ENCODE data around the gene DNAJC13.
"Not testable (repeated sequence)": the region's sequence is repeated elsewhere in the genome, so short reads cannot be mapped to it uniquely, and the experiment has no call there.

The DNAJC13 gene, protein sequence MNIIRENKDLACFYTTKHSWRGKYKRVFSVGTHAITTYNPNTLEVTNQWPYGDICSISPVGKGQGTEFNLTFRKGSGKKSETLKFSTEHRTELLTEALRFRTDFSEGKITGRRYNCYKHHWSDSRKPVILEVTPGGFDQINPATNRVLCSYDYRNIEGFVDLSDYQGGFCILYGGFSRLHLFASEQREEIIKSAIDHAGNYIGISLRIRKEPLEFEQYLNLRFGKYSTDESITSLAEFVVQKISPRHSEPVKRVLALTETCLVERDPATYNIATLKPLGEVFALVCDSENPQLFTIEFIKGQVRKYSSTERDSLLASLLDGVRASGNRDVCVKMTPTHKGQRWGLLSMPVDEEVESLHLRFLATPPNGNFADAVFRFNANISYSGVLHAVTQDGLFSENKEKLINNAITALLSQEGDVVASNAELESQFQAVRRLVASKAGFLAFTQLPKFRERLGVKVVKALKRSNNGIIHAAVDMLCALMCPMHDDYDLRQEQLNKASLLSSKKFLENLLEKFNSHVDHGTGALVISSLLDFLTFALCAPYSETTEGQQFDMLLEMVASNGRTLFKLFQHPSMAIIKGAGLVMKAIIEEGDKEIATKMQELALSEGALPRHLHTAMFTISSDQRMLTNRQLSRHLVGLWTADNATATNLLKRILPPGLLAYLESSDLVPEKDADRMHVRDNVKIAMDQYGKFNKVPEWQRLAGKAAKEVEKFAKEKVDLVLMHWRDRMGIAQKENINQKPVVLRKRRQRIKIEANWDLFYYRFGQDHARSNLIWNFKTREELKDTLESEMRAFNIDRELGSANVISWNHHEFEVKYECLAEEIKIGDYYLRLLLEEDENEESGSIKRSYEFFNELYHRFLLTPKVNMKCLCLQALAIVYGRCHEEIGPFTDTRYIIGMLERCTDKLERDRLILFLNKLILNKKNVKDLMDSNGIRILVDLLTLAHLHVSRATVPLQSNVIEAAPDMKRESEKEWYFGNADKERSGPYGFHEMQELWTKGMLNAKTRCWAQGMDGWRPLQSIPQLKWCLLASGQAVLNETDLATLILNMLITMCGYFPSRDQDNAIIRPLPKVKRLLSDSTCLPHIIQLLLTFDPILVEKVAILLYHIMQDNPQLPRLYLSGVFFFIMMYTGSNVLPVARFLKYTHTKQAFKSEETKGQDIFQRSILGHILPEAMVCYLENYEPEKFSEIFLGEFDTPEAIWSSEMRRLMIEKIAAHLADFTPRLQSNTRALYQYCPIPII (N-terminal part only)

DNA sequence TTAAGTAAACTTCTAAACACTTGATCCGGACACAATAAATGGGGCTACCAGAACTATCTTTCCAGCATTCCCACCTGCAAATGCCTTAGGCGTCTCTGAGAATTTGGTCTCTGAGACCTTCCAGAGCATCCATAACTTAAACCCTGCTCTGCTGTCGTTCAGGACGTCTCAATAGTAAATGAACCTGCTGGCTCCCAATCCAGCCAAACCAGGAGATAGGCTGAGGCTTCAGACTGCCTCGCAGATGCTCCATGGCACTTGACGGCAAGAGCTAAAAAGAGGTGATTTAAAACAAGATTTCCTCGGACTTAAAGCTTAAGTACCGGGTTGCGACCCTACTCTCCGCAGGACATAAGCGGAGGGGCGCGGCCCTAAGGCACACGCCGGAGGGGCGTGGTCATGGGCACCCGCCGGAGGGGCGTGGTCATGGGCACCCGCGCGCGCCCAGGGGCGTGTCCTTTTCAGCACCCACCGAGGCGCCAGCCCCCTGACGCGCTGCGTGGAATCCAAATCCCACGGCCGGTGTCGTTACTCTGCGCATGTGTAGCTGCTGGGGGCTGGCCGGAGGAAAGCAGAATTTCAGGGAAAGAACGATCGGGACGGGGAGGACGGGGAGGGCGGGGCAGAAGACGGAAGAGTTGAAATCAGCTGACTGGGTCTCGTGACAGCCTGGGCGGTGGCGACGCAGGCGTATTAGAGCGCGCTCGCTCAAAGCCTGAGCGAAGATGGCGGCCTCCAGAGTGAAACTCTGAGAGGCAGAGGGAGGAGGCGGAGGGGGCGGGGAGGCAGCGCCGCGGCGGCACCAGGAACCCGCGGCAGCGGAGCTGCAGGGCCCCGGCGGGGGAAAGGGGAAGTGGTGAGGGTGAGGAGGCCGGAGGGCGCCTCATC is at the start of gene DNAJC13:
DNAJC13 (plus strand) TSS at position 696 of the 888 bp plus-strand sequence. CDS start 17,049 bp downstream, outside the sequence.
- peak; percentile 85 for DNase-seq

DNA sequence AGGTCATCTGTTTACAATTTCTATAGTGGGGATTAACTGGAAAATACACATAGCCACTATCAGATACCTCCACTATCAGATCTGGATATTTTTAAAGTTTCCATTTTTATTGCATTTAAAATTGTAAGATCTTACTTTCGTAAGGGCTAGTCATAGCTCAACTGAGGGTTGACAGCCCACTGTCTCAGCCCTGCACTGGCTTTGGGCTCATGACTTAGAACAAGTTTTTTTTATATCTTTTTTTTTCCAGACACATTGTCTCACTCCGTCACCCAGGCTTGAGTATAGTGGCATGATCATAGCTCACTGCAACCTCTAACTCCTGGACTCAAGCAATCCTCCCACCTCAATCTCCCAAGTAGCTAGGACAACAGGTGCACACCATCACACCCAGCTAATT is 48.8 kb upstream of the DNAJC13 start:
- no peak for DNase-seq

DNA sequence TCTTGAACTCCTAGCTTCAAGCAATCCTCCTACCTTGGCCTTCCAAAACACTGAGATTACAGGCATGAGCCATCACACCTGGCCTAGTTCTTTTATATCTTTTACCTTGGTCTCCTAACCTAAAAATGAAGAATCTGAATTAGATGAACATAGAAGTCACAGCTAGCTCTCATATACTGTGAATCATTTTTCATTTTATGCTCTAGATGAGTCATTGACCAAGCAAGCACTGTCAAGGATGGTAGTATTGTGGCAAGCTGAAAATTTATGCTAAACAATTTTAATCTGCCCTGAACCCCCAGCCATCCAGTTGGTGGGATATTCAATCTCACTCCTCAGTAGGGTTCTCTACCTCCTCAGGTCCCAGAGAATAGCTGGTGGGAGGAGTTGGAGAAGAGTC is 48.3 kb upstream of the DNAJC13 start:
- DNase-seq = no peak

DNA sequence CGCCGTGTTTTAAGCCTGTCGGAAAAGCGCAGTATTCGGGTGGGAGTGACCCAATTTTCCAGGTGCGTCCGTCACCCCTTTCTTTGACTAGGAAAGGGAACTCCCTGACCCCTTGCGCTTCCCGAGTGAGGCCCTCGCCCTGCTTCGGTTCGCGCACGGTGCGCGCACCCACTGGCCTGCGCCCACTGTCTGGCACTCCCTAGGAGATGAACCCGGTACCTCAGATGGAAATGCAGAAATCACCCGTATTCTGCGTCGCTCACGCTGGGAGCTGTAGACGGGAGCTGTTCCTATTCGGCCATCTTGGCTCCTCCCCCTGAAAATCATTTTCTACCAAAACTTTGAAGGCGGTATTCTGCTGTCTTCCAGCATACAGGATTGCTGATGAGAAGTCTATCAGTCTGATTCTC is 40.4 kb upstream of the DNAJC13 start:
- not testable (repeated sequence) for DNase-seq

DNA sequence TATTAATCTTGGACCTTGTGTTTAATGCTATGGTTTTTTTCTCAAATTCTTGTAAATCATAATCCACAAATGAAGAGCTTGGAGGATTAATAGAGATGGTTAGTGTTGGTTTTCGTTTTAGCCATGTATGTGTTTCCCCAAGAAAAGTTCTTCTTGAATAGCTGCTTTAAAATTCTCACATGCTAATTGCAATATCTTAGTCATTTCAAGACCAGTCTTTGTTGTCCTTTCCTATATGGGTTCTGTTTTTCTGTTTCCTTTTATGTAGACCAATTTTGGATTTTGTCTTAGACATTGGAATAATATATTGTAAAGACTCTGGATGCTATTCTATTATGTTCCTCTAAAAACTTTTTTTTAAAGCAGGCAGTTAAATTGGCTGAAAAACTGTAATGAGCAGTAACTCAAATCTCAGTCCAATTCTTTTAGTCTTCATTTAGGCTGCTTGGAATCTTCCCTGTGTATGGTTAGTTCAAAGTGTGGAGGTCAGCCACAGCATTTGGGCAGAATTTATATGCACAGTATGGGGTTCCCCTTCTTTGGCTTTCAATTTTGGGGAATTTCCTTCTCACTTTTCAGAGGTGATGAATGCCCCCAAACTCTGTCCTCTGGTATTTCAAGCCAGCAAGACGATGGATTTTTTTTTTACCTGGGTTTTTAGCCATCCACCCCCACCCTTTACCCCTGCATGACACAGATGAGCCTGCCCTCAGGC is 39.1 kb upstream of the DNAJC13 start:
- DNase-seq = no peak

DNA sequence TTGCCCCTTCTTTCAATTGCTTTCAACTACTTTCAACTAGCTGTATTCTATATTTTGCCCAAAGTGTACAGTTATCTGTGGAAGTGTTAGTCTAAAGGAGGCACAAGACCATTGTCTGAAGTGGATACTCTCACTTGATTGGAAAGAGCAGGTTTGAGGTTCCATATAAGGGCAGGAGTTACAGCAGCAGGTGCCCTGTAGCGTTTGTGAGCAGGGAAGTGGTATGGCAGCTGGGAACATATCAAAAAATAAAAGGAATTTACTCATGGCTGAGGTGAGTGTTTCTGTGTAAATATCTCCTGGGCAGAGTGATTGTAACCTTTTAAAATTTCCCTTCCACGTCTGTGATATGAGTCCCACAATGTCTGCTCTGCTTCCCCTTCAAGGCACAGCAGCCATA is 38.5 kb upstream of the DNAJC13 start:
- DNase-seq = peak; percentile 37

DNA sequence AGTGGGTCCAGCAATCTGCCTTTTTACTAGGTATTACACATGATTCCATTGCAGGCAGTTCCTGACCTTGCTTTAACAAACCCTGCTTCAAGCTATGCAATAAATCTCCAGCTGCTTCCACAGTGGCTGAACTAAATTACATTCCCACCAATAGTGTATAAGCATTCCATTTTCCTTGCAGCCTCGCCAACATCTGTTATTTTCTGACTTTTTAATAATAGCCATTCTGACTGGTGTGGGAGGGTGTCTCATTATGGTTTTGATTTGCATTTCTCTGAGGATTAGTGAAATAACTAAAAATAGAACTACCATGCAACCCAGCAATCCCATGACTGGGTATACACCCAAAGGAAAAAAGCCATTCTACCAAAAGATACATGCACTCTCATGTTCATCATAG is 36.4 kb upstream of the DNAJC13 start:
- DNase-seq = no peak

DNA sequence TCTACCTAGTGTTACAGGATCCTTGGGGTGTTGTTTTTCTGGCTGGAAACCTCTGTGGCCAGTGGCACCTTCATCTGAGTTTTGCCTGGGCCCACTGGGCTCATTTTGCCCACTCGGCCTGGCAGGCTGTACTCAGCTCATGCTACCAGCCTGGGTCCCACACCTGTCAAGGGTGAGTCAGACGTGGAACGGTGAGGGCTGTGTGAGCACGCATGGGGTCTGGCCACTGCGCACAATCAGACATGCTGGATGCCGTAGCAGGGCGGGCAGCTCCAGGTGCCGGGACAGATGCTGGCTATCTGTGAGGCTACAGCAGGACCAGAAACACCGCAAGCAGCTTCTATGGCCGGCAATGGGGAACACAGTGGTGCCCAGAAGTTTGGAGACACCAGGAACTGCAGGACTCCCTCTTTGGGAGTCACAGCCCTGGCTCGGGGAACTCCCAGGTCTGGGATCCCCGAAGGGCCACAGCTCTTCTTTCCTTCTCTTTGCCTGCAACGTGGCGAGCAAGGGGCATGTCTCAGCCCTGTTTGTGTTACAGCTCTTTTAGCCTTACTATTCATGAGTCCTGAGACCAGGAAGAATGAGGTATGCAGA is 35.9 kb upstream of the DNAJC13 start:
- no peak for DNase-seq

DNA sequence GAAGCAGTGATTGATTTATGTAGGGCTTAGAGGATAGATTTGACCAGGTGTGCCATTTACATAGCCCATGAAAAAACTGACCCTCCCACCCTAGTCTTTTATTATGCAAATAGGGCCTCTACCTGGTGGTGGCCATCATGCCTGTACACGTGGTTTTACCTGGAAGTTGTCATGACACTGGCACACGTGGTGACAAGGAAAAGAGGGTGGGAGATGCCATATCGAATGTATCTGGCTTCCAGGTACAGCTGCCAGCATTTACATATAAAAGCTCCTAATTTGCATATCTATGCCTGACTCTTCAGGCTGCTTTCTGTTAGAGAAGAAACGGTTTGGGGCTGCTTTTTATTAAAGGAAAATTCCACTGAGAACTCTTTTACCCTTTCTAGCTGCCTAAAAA is 35.0 kb upstream of the DNAJC13 start:
- DNase-seq = no peak

DNA sequence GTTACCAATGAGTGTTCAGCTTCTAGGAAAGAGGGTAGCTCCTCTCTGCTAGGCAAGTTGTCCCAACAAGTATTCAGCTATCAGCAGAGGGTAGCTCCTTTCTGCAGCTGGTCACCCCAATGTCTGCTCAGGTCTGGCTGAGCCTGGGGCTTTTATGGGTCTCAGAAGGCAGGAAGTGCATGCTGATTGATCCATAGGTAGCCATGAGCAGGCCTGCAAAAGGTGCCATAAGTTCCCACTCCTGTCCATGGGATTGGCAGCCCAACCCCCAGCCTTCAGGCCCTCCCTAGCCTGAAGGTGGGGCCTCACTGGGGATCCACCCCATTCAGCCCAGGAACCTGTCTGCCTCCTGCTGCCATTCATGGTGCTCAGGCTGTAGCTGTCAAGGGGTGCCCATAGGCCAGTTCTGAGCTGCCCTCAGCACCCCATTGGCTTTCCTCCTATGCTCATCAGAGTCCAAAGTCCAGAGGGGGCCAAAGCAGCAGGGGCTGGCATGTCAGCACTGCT is 34.6 kb upstream of the DNAJC13 start:
- DNase-seq = no peak

DNA sequence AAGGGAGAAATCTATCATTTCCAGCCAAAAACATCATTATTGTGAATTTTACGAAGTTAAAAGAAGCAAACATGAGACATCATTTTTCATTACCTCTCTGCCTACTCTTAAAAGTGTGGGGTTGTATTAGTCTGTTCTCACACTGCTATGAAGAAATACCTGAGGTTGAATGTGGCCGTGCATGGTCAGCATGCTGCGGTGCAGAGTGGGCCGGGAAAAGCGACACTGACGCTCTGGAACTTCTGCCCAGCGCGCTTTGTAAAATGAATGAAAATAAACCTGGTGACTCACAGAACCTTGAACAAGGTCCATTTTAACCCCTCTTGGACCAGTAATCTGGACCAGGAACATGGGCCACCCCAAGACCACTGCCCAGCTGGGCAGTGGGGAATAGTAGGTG is 31.0 kb upstream of the DNAJC13 start:
- no peak for DNase-seq

DNA sequence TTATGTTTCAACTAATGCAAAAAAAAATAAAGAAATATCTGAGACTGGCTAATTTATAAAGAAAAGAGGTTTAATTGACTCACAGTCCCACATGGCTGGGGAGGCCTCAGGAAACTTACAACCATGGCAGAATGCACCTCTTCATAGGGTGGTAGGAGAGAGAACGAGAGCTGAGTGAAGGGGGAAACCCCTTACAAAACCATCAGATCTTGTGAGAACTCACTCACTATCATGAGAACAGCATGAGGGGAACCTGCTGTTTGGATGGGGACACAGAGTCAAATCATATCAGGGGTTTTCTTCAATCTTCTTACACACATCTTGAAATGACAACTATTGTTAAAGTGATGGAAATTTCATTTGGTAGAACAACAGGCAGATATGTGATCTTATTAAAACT is 24.6 kb upstream of the DNAJC13 start:
- not testable (repeated sequence) for DNase-seq

DNA sequence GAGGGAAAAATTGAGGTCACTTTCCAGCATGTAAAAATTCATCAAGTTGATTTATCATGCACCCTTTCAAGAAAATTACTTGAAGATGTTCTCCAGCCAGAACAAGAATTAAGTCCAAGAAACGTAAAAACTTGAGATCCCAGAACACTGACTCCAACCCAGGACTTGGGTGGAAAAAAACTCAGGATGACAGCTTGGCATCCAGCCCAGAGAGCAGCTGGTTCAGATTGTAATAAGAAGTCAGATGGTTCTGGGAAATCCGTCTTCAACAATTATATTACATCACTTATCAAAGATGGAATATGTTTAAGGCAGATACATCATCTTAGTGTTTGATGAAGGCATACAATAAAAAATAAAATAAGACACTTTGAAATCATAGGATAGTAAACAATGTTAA is 23.0 kb upstream of the DNAJC13 start:
- DNase-seq = no peak

DNA sequence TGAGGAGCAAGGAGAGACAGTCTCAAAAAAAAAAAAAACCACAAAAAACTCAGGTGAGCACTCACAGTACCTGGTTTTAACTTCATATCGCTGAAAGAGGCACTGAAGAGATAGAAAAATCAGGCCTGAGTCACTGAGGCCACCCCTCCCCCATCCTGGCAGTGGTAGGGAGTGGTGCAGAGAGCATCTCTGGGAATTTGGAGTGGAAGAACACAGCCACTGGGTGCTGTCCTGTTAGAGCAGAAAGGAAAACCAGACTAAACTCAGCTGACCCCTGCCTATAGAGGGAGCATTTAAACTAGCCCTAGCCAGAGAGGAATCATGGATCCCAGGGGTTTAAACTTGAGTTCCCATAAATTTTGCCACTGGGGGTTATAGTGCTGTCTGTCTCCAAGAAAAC is 22.2 kb upstream of the DNAJC13 start:
- DNase-seq = no peak

DNA sequence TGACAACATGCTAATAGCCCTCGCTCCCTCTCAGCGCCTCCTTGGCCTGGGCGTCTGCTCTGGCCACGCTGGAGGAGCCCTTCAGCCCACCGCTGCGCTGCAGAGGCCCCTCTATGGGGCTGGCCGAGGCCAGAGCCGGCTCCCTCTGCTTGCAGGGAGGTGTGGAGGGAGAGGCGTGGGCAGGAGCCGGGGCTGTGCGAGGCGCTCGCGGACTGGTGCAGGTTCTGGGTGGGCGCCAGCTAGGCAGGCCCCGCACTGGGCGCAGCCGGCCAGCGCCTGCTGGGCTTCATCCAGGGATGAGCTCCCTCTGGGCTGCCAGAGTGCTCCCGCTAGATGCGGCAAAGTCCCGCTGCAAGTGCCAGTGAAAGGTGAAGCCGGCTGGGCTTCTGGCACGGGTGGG is 21.0 kb upstream of the DNAJC13 start:
- DNase-seq = no peak

DNA sequence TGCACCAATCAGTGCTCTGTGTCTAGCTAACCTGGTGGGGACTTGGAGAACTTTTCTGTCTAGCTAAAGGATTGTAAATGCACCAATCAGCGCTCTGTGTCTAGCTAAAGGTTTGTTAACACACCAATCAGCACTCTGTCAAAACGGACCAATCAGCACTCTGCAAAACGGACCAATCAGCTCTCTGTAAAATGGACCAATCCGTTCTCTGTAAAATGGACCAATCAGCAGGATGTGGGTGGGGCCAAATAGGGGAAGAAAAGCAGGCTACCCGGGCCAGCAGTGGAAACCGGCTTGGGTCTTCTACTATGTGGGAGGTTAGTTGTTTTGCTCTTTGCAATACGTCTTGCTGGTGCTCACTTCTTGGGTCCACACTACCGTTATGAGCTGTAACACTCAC is 20.5 kb upstream of the DNAJC13 start:
- DNase-seq = not testable (repeated sequence)

DNA sequence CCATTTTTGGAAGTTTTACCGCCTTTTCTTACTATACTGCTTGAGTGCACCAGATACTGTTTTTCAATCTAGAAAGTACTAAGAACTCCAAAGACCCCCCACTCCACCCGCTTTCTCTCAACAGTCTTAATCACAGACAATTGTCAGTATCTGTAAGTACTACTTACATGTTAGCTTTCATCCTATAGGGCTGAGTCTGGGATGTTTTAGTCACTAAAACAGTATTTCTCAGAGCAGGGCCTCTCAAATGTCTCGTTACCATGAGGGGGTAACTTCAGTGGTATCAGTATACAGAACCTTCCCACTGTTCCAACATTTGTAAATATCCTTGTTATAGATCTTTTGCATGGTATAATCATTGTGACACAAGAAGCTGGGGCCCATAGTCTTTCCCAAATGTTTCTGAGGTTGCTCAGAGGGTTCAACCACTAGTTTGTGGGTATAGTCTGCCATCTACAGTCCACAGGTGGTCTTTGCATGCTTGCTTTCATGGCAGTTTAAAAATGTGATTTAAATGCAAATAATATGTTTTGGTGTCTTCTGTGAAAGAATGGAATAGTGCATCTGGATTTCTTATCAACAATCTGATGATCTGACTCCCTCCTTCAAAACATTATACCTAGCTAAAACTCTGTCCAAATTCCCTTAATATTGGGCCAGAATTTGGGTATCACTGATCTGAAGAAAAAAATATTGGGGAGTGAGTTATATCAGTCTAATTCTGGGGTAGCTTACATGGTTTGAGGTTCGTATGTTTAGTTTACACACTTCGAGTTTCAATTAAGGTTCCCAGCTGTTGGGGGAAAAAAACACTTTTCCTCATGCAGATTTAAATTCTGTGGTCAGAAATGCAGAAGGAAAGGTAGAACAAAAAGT is 18.0 kb upstream of the DNAJC13 start:
- peak; percentile 38 for DNase-seq

DNA sequence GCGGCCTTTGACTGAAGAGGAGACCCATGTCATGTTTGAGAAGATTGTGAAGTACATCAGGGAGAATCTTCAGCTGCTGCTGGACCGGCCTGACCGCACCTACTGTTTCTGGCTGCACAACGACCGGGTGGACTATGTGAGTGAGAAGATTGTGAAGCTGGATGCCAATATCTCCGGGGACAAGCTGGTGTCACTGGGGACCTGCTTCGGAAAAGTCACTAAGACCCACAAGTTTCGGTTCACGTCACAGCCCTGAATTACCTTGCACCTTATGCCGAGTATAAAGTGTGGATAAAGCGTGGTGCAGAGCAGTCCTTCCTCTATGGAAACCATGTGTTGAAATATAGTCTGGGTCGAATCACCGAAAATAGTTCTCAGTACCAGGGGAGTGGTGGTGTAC is 16.0 kb upstream of the DNAJC13 start:
- no peak for DNase-seq

DNA sequence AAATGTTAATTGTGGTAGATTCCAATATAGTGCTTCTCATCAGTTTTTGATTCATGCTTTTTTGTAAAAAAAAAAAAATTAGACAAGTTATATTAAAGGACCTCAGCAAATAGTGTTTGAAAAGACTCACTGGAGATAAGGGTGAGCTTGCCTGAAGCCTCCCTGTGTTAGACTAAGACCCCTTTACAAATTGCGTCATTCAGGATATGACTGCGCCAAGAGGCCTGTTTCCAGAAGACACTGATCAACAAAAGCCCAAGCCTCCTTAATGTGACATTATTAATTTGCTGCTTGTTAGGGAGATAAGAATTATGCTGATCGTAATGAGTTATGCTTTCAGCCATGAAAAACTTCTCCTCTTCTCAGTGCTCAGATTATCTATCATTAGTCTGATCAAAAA is 13.0 kb upstream of the DNAJC13 start:
- no peak for DNase-seq

DNA sequence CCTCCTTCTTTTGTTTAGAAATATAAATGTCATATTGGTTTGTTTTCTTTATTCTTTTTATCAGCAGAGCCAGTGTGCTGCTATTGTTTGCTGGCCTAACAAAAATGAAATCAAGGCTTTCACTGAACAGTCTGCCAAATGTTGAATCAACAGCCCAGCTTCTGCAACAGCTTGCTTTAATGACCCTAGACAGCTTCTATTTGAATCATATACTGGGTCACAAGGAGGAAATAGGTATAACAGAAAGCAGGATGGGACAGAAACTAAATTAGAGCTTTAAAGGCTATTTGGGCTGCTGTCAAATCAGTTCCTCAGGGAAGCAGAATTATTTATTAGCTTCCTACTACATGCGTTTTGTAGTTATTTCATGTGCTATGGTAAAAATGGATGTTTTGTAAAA is 12.1 kb upstream of the DNAJC13 start:
- DNase-seq = peak; percentile 46

Data from NCI-H2081 treated with DMSO at 0.1 percent for 48 hours (cell line).